HCT116 (cell line): ENCODE measurements around the gene PGPEP1. TPM values are rescaled to one million over a fixed set of nuclear protein-coding genes. Genes with fewer than 3 reads are reported as not detected.

ENCODE experiments used
- ATAC-seq: fragments of 200-7000 bp; cut with Tn5 transposase; 2 replicates; pipeline ENCODE4 v1.9.1; 2020; ENCODE audit warnings: mild to moderate bottlenecking, moderate library complexity
- Bru-seq: library from RNA; stranded (reverse); fragments of 400-500 nt; gene quantifications from one replicate; lab custom pipeline; 2021; lab: Mats Ljungman, UMichigan
- BruChase-seq, 2 experiments: library from RNA; stranded (reverse); fragments of 400-500 nt; gene quantifications; one replicate each; lab custom pipeline; 2021; lab: Mats Ljungman, UMichigan
- BruUV-seq: library from RNA; stranded (reverse); fragments of 400-500 nt; replicated peaks from 2 replicates; lab custom pipeline; 2021; lab: Mats Ljungman, UMichigan
- CTCF ChIA-PET: fragments of 300-600 bp; sonication (Branson Sonifier 250); formaldehyde crosslinking; loops from one replicate; lab custom pipeline; 2021; ENCODE audit warnings: antibody characterized with exemption; lab: Charles Lee
- POLR2A ChIA-PET: fragments of 300-600, 350-600 bp; sonication (Branson Sonifier 250); formaldehyde crosslinking; loops from one replicate; lab custom pipeline; 2021; ENCODE audit warnings: antibody characterized with exemption; lab: Charles Lee
- RAD21 ChIA-PET, 2 experiments: fragments of 300-600 bp; sonication (Branson Sonifier 250); formaldehyde crosslinking; loops; one replicate each; lab custom pipeline; 2023; ENCODE audit warnings: low total read pairs in 2 of 2; ENCODE audit not compliant: uncharacterized antibody in 2 of 2, unreplicated experiment in 2 of 2, low non-redundant PET in 1 of 2; lab: Charles Lee
- DNase-seq: peaks from one replicate; pipeline ENCODE4 v3.0.0-alpha.2; 2010; ENCODE audit warnings: low read depth, low spot score
- H2AFZ ChIP-seq: fragments of 200-600 bp; shearing (Covaris generic), sonication (generic); 2 replicates; pipeline ENCODE4 v1.6.1; 2017; ENCODE audit warnings: low read depth, mixed run types, mixed read lengths, antibody characterized with exemption, low read length; ENCODE audit not compliant: poor library complexity, severe bottlenecking
- H3K27ac ChIP-seq: 2 replicates; pipeline ENCODE4 v1.5.1; 2012; ENCODE audit warnings: low read depth, low read length
- H3K27me3 ChIP-seq: fragments of 200-600 bp; sonication (generic); 2 replicates; pipeline ENCODE4 v1.6.1; 2016; ENCODE audit warnings: mixed run types, low read length, mixed read lengths; ENCODE audit not compliant: insufficient read depth
- H3K36me3 ChIP-seq, 2 experiments: fragments of 200-500 bp in 1 of 2; fragments of 200-600 bp in 1 of 2; sonication (Bioruptor generic) in 1 of 2; sonication (generic) in 1 of 2; 2 replicates each; pipeline versions ENCODE4 v1.5.1 to v1.6.1; 2014 to 2016; ENCODE audit warnings: low read length in 2 of 2, inconsistent platforms in 1 of 2, mixed read lengths in 1 of 2, mixed run types in 1 of 2; ENCODE audit not compliant: insufficient read depth in 2 of 2, control insufficient read depth in 1 of 2
- H3K4me1 ChIP-seq, 2 experiments: fragments of 200-600 bp in 1 of 2; sonication (generic) in 1 of 2; 2 replicates each; pipeline versions ENCODE4 v1.5.1 to v1.6.1; 2012 to 2017; ENCODE audit warnings: low read length in 2 of 2, inconsistent platforms in 1 of 2, mild to moderate bottlenecking in 1 of 2, mixed read lengths in 1 of 2, mixed run types in 1 of 2, moderate library complexity in 1 of 2; ENCODE audit not compliant: insufficient read depth in 2 of 2, control insufficient read depth in 1 of 2
- H3K4me2 ChIP-seq: fragments of 200-600 bp; sonication (generic); 2 replicates; pipeline ENCODE4 v1.6.1; 2017; ENCODE audit warnings: mixed run types, low read length, mixed read lengths
- H3K4me3 ChIP-seq, 2 experiments: fragments of 200-600 bp in 1 of 2; sonication (generic) in 1 of 2; replicated peaks in 1 of 2; 2 replicates each; pipeline ENCODE4 v1.5.1; 2011 to 2016; ENCODE audit warnings: low read length in 2 of 2, control low read depth in 1 of 2, low read depth in 1 of 2, mild to moderate bottlenecking in 1 of 2, mixed read lengths in 1 of 2, mixed run types in 1 of 2
- H3K79me2 ChIP-seq: fragments of 200-600 bp; sonication (generic); 2 replicates; pipeline ENCODE4 v1.6.1; 2017; ENCODE audit warnings: mild to moderate bottlenecking, mixed run types, low read length, moderate library complexity, mixed read lengths; ENCODE audit not compliant: insufficient read depth
- H3K9ac ChIP-seq: fragments of 200-600 bp; sonication (generic); 2 replicates; pipeline ENCODE4 v1.6.1; 2016; ENCODE audit warnings: low read length, mixed read lengths
- H3K9me2 ChIP-seq: fragments of 200-600 bp; sonication (generic), shearing (Covaris generic); 2 replicates; pipeline ENCODE4 v1.6.1; 2017; ENCODE audit warnings: mixed run types, mild to moderate bottlenecking, moderate library complexity; ENCODE audit not compliant: insufficient read depth
- H3K9me3 ChIP-seq, 2 experiments: fragments of 200-500 bp in 1 of 2; fragments of 200-600 bp in 1 of 2; sonication (Bioruptor generic) in 1 of 2; sonication (generic) in 1 of 2; 2 replicates each; pipeline ENCODE4 v1.6.1; 2014 to 2017; ENCODE audit warnings: low read length in 2 of 2, mixed read lengths in 2 of 2, inconsistent platforms in 1 of 2, low read depth in 1 of 2, mild to moderate bottlenecking in 1 of 2, mixed run types in 1 of 2, moderate library complexity in 1 of 2; ENCODE audit not compliant: control insufficient read depth in 1 of 2, insufficient read depth in 1 of 2
- H4K20me1 ChIP-seq: fragments of 200-600 bp; sonication (generic), shearing (Covaris generic); 2 replicates; pipeline ENCODE4 v1.6.1; 2017; ENCODE audit warnings: mixed run types, mild to moderate bottlenecking, moderate library complexity; ENCODE audit not compliant: insufficient read depth
- CBX3 ChIP-seq: IDR thresholded peaks from 2 replicates; pipeline ENCODE4 v1.6.1; 2012; ENCODE audit warnings: low read depth
- EGR1 ChIP-seq: IDR thresholded peaks from 2 replicates; pipeline ENCODE4 v1.6.1; 2012; ENCODE audit warnings: low read depth
- MAX ChIP-seq: IDR thresholded peaks from 2 replicates; pipeline ENCODE4 v1.6.1; 2012
- POLR2AphosphoS5 ChIP-seq: IDR thresholded peaks from 2 replicates; pipeline ENCODE4 v1.6.1; 2011; ENCODE audit warnings: mild to moderate bottlenecking, low read depth, low read length, moderate library complexity
- SIN3A ChIP-seq: IDR thresholded peaks from 2 replicates; pipeline ENCODE4 v1.6.1; 2012; ENCODE audit warnings: low read depth
- SRF ChIP-seq: IDR thresholded peaks from 2 replicates; pipeline ENCODE4 v1.6.1; 2012; ENCODE audit warnings: low read depth
- intact Hi-C: fragments of 100-400 bp; cut with micrococcal nuclease; formaldehyde crosslinking; loops from 2 replicates; pipeline ENCODE4 v1.10.0; 2022
- long read RNA-seq: library from polyadenylated mRNA; unstranded; transcript quantifications from one replicate; pipeline ENCODE4 v2.0.0, GENCODE V29; 2021; ENCODE audit not compliant: unreplicated experiment
- polyA plus RNA-seq: library from polyadenylated mRNA; unstranded; fragments of >200 nt; gene quantifications from 2 replicates; pipeline ENCODE4 v1.2.1, GENCODE V29; 2012; ENCODE audit warnings: missing spikeins
- total RNA-seq: library from RNA; stranded (reverse); gene quantifications from one replicate; pipeline ENCODE4 v1.2.1, GENCODE V29; 2021; ENCODE audit not compliant: unreplicated experiment

Gene PGPEP1
- total RNA-seq (30.9 TPM), Bru-seq, nascent RNA (percentile 60 among the genes with signal in this experiment), BruChase-seq, experiment 1, labeled RNA remaining after a 6-hour chase (percentile 74 among the genes with signal in this experiment), BruChase-seq, experiment 2, labeled RNA remaining after a 2-hour chase (percentile 75 among the genes with signal in this experiment)
- polyA plus RNA-seq = 22.4 and 23.8 TPM in 2 replicates
- long read RNA-seq, full-length matches to known transcripts = 1 of 12 reads
- long read RNA-seq, partial matches to known transcripts = 0 of 12 reads
- long read RNA-seq, other reads (novel, unspliced or antisense) = 11 of 12 reads

GRCh38 chr19:18340190-18340989 is at the start of gene PGPEP1:
PGPEP1 (plus strand) TSS chr19:18340598; CDS start chr19:18340682, 84 bp downstream.
- Histone ChIP-seq H3K4me1 (peaks cover 25 to 63% of the 10 kb centered on the region in 2 experiments), H3K9ac (peak within 1 kb of the TSS; percentile 62), H3K27me3 (no peaks in the 10 kb centered on the region), H3K4me3 (peak within 1 kb of the TSS; percentile 76 to 82), H2AFZ (no peak within 1 kb of the TSS), H3K9me2 (no peaks in the 10 kb centered on the region), H4K20me1 (no peaks in the 10 kb centered on the region), H3K79me2 (no peaks in the 10 kb centered on the region), H3K27ac (peak within 1 kb of the TSS; percentile 67), H3K9me3 (no peaks in the 10 kb centered on the region), H3K4me2 (peak within 1 kb of the TSS; percentile 97), H3K36me3 (no peaks in the 10 kb centered on the region; a peak in 2 of 4 replicates)
- 0 out of 2 replicates have a peak, but pooled peaks have one; percentile 61 for TF ChIP-seq CBX3
- TF ChIP-seq SIN3A = peak; percentile 70
- peak; percentile 44; the same call in 1 of the 2 replicates for TF ChIP-seq EGR1
- no peak for TF ChIP-seq SRF
- TF ChIP-seq MAX = peak; percentile 44; the same call in 1 of the 2 replicates
- TF ChIP-seq POLR2AphosphoS5 = peak; percentile 80
- BruUV-seq = no TSS peak
- ATAC-seq (peak; percentile 76), DNase-seq (no peak)
- CTCF ChIA-PET = interaction anchor here (1.1 to 4.1 kb wide), 6 partner anchors 8 to 97 kb away, joined by 4 to 31 read pairs (median 6); no protein-coding TSS in a partner anchor
- intact Hi-C loops = loop anchor here (5.0 kb wide), 1 partner anchor 63 kb away; no protein-coding TSS in a partner anchor
- RAD21 ChIA-PET = interaction anchor here in 1 of 2 experiments (0.6 to 2.2 kb wide), 3 partner anchors 12 to 84 kb away, joined by 3 to 5 read pairs (median 3); no protein-coding TSS in a partner anchor
- POLR2A ChIA-PET = interaction anchor here (1.0 to 2.3 kb wide), 6 partner anchors 9 to 61 kb away, joined by 3 to 19 read pairs (median 4); partner anchors contain the start of genes GDF15 and JUND
